Measurements from ENCODE around the gene METTL1.

The METTL1 gene

GRCh38 chr12:57767876-57768275 lies 4.0 kb downstream of the METTL1 start:
- Histone ChIP-seq H3K36me3 (peaks cover 66% of the 10 kb centered on the region), H3K27ac (peak overlapping the region; percentile 93), H3K4me3 (ENCODE audit: low read depth, low read length) (no peak overlapping the region; the same call in 1 of the 2 replicates), H3K9me3 (ENCODE audit: severe bottlenecking) (no peaks in the 10 kb centered on the region), H3K27me3 (ENCODE audit: insufficient read depth, low read depth, severe bottlenecking) (no peaks in the 10 kb centered on the region)
- DNase-seq = no peak
- TF ChIP-seq, protein P1, sequence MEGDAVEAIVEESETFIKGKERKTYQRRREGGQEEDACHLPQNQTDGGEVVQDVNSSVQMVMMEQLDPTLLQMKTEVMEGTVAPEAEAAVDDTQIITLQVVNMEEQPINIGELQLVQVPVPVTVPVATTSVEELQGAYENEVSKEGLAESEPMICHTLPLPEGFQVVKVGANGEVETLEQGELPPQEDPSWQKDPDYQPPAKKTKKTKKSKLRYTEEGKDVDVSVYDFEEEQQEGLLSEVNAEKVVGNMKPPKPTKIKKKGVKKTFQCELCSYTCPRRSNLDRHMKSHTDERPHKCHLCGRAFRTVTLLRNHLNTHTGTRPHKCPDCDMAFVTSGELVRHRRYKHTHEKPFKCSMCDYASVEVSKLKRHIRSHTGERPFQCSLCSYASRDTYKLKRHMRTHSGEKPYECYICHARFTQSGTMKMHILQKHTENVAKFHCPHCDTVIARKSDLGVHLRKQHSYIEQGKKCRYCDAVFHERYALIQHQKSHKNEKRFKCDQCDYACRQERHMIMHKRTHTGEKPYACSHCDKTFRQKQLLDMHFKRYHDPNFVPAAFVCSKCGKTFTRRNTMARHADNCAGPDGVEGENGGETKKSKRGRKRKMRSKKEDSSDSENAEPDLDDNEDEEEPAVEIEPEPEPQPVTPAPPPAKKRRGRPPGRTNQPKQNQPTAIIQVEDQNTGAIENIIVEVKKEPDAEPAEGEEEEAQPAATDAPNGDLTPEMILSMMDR (IDR thresholded peaks at IDR 0.05; ENCODE audit: low read depth, low read length) = no peak

DNA sequence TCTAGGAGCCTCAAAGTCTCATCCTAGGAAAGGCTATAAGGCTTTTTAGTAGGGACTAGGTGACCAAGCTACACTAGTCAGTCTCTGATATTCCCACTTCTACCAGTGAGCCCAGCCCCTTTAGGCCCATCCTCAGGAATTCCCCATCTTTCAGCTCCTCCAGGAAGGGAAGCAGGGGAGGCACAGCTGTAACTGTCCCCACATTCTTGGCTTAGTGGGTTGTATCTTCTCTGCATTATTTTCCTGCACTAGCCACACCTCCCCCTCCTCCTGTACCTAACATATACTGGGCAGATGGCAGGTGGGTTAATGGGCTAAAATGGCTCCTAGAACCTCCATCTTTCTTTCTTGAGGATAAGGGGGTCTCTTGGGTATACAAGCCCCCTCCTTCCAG lies 4.6 kb downstream of the METTL1 start:
- H3K4me3 ChIP-seq (ENCODE audit: low read depth, low read length) = peak overlapping the region; percentile 88
- H3K27ac ChIP-seq = peak overlapping the region; percentile 93

DNA sequence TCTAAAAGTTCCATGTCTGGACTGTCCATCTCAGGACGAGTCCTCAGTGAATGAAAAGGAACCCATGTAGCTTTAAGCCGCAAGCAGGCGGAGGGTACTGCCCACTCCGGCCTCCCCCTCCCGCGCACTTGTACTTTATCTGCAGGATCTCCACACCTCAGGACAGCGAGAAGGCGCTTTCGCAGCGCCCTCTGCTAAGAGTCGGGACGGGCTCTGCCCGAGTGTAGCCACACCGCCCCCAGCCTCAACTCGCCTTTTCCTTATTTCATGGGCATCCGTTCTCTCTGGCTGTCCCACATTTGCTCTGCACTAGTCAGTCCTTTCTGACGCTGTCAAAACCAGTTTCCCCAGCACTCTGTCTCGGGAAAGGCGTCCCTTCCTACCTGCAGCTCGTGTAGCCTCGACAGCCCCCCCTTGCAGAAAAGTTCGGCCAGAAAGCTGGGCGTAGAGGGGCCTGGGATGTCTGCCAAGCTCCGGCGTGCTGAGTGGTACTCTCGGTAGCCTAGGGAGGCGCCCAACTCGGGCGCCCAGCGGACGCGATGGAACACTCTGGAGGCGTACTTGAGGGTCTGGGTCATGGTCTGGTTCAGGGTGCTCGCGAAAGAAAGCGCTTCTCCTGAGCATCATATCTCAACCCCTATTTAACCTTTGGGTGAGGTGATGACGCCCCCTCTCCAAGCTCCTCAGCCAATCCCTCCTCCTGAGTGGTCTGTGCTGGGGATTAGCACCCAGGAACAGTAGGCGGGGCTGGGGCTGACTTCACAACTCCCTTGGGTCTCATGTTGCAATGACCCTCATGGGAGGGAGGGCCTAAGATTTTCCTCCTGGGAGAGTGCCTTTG lies 5.2 kb downstream of the METTL1 start, which contains the start of gene CYP27B1:
CYP27B1 (minus strand) TSS at position 615 of the 841 bp plus-strand sequence; CDS start at position 578, 37 bp downstream.
- Histone ChIP-seq H3K36me3 (peaks cover 73% of the 10 kb centered on the region), H3K9me3 (ENCODE audit: severe bottlenecking) (no peaks in the 10 kb centered on the region), H3K27me3 (ENCODE audit: insufficient read depth, low read depth, severe bottlenecking) (no peaks in the 10 kb centered on the region), H3K4me3 (ENCODE audit: low read depth, low read length) (peak within 1 kb of the TSS; percentile 88), H3K27ac (peak within 1 kb of the TSS; percentile 93)
- TF ChIP-seq, protein P1 (IDR thresholded peaks at IDR 0.05; ENCODE audit: low read depth, low read length) = no peak
- DNase-seq = peak; percentile 97

More for the DNA sequence above, 4.6 kb downstream of the METTL1 start:
- TF ChIP-seq, protein P1 (IDR thresholded peaks at IDR 0.05; ENCODE audit: low read depth, low read length) = no peak
- Histone ChIP-seq H3K27me3 (ENCODE audit: insufficient read depth, low read depth, severe bottlenecking) (no peaks in the 10 kb centered on the region), H3K36me3 (peaks cover 69% of the 10 kb centered on the region), H3K9me3 (ENCODE audit: severe bottlenecking) (no peaks in the 10 kb centered on the region)
- DNase-seq = peak; percentile 55

- H3K27me3 ChIP-seq (ENCODE audit: insufficient read depth, low read depth, severe bottlenecking) = no peaks in the 10 kb centered on the region
- H3K27ac ChIP-seq = peak overlapping the region; percentile 93
- no peak for DNase-seq
- TF ChIP-seq, protein P1 (IDR thresholded peaks at IDR 0.05; ENCODE audit: low read depth, low read length) = no peak
- peak overlapping the region; percentile 88 for H3K4me3 ChIP-seq (ENCODE audit: low read depth, low read length)
- H3K36me3 ChIP-seq = peaks cover 78% of the 10 kb centered on the region
- no peaks in the 10 kb centered on the region for H3K9me3 ChIP-seq (ENCODE audit: severe bottlenecking)
These were observed 6.0 kb downstream of the METTL1 start for GRCh38 chr12:57765698-57766463.

DNA sequence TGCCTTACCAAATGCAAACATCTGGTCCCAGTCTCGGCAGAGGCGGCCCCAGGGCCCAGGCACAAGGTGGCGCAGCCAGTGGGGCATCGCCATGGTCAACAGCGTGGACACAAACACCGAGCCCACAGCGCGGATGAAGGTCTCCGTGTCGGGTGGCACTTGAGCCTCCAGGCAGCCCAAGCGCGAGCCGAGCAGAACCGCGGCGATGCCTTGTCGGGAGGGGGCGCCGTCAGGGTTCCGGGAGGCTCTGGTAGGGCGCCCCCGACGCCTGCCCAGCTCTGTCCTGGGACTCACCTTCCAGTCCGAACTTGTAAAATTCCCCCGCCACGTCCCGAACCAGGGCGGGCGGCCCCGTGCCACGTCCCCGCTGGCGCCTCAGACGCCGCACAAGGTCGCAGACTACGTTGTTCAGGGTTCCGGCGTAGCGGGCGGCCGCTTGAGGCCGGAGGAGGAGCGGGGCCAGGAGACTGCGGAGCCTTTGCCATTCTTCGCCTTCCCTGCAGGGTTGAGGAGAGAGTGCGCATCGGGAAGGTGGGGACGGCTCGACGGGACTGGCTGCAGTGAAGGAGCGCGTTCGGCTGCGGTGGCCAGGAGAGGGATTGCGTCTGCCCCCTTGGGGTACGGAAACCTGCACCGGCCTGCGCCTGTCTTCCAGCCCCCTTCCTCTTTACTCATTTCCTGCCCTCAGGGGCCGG lies 6.8 kb downstream of the METTL1 start:
- Histone ChIP-seq H3K9me3 (ENCODE audit: severe bottlenecking) (no peaks in the 10 kb centered on the region), H3K4me3 (ENCODE audit: low read depth, low read length) (no peak overlapping the region), H3K36me3 (peaks cover 78% of the 10 kb centered on the region), H3K27ac (peak overlapping the region; percentile 94), H3K27me3 (ENCODE audit: insufficient read depth, low read depth, severe bottlenecking) (no peaks in the 10 kb centered on the region)
- TF ChIP-seq, protein P1 (IDR thresholded peaks at IDR 0.05; ENCODE audit: low read depth, low read length) = no peak
- DNase-seq = no peak
